Skin of body (tissue), 2 donors: ENCODE results near the gene PCBP3. TPM values are rescaled to one million over a fixed set of nuclear protein-coding genes. Genes with fewer than 3 reads are reported as not detected.
A peak's percentile ranks its signal among the peaks of the same experiment; 100 is the strongest.
"Not testable (repeated sequence)": the region's sequence is repeated elsewhere in the genome, so short reads cannot be mapped to it uniquely, and the experiment has no call there.

Experiments used
- DNase-seq: peaks from one replicate; lab custom pipeline; 2025; lab: John Stamatoyannopoulos, UW
- total RNA-seq: library from RNA; depleted of rRNA; stranded (reverse); fragments of >200 nt; gene quantifications from one replicate; pipeline ENCODE4 v1.2.3, GENCODE V29; 2014

PCBP3 gene
- total RNA-seq, 1 donor from 2014 or later = 3.4 TPM

DNA sequence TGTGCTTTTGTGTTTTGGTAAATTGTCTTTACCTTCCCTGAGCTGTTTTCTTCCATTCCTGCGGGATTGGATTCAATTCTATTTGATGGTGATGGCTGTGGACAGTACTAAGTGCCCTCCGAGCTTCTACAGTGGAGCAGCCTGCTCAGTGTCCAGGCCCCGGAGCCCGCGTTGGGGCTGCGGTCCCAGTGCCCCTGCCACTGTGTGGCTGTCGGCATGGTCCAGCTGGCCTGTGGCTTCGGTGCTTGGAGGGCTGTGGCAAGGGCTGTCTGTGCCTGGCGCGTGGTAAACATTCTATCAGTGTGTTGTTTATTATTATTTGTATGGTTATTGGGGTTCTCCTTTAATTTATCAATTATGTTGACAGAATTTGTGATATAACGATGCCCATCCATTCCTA is 228.9 kb downstream of the PCBP3 start:
- no peak for DNase-seq

GRCh38 chr21:45872902-45873301 is 229.4 kb downstream of the PCBP3 start:
- DNase-seq = no peak

- no peak for DNase-seq
Measured at GRCh38 chr21:45873418-45873817, 229.9 kb downstream of the PCBP3 start.

GRCh38 chr21:45873866-45874265 is 230.3 kb downstream of the PCBP3 start:
- no peak for DNase-seq

DNA sequence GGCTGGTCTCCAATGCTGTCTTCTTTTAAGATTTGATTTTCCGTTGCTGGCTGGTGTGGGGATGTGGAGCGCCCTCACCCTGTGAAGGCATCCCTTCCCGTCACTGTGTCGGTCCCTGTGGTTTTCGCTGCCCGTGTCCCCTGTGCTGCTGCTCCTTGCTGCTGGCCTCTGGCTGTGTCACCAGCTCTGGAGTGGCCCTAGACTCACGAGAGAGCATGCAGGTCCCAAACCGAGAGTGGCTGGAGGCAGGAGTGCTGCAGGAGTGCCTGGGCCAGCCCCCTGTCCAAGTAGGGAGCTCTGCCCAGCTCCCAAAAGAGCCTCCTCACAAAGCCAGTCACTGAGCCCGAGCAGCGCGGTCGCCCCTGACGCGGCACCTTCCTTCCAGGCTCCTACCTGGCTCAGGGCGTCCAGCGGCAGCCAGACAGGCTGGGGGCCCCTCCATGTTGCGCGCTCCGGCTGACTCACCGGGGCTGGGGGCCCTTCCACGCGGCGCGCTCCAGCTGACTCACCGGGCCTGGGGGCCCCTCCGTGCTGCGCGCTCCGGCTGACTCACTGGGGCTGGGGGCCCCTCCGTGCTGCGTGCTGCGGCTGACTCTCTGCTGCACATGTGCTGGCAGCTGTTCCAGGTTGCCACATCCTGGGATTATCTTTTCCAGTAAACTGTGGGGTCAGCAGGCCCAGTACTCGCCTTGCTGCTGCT is 231.3 kb downstream of the PCBP3 start:
- peak; percentile 53 for DNase-seq

- DNase-seq = no peak
Measured at GRCh38 chr21:45875416-45875760, 231.9 kb downstream of the PCBP3 start.

DNA sequence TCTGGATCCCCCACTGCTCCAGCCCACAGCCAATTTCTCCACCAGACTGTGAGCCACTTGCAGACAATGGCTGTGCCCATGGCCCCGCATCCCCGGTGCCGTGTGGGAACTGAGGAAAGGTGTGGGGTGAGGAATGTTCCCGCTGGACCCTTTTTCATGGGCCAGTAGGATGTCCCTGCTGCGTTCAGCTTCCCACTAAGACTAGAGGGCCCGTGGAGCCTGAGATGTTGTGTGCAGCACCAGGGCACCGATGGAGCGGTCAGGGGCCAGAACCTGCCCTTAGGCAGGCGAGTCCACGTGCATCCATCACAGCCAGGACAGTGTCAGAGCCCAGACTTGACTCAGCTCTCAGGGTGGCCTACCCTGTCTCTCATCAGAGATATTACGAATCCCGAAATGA is 232.4 kb downstream of the PCBP3 start:
- DNase-seq = no peak

- peak; percentile 28 for DNase-seq
Measured at GRCh38 chr21:45876381-45877170, 233.1 kb downstream of the PCBP3 start.

DNA sequence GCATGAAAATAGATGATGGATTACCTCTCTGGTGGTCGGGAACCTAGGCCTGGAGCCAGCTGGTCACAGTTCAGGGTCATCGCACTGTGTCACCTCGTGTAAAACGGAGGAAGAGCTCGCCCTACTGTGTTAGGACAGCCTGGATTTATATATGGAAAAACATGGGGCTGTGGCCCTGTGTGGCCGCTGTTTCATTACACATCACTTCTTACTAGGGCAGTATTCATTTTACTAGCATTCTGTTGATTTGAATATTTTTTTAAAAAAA is 233.6 kb downstream of the PCBP3 start:
- no peak for DNase-seq

- no peak for DNase-seq
Measured at GRCh38 chr21:45877821-45878469, 234.4 kb downstream of the PCBP3 start.

- no peak for DNase-seq
Measured at GRCh38 chr21:45880097-45881068, 236.9 kb downstream of the PCBP3 start.

- DNase-seq = no peak
Measured at GRCh38 chr21:45882645-45883044, 239.1 kb downstream of the PCBP3 start.

GRCh38 chr21:45883090-45883489 is 239.6 kb downstream of the PCBP3 start:
- DNase-seq = no peak

- no peak for DNase-seq
Measured at GRCh38 chr21:45885597-45885929, 242.0 kb downstream of the PCBP3 start.

DNA sequence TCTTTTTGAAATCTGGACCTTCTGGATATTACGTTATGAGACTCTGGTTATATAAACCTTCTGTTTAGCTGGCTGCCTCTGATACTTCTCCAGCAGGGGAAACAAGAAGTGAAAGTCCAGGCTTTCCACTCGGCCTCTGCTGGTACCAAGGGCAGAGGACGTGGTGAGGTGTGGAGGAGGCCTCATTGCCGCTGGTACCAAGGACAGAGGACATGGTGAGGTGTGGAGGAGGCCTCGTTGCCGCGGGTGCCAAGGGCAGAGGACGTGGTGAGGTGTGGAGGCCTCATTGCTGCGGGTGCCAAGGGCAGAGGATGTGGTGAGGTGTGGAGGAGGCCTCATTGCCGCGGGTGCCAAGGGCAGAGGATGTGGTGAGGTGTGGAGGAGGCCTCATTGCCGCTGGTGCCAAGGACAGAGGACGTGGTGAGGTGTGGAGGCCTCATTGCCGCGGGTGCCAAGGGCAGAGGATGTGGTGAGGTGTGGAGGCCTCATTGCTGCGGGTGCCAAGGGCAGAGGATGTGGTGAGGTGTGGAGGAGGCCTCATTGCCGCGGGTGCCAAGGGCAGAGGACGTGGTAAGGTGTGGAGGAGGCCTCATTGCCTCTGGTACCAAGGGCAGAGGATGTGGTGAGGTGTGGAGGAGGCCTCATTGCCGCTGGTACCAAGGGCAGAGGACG is 242.5 kb downstream of the PCBP3 start:
- not testable (repeated sequence) for DNase-seq

DNA sequence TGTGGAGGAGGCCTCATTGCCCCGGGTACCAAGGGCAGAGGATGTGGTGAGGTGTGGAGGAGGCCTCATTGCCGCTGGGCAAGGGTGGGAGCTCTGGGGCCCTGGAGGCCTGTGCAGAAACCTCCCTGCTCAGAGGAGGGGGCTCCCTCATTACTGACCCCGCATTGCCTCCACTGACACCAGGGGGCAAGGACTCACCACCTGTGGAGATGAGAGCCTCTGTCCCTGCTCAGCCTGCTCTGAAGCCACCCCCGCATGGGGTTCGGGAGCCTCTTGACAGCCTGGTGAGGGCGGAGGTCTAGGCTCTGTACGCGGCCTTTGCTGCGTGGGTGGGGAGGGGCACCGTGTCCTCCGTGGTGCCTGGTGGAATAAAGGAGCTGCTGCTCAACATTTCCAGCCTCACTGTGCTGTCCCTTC is 243.1 kb downstream of the PCBP3 start:
- DNase-seq = no peak

DNA sequence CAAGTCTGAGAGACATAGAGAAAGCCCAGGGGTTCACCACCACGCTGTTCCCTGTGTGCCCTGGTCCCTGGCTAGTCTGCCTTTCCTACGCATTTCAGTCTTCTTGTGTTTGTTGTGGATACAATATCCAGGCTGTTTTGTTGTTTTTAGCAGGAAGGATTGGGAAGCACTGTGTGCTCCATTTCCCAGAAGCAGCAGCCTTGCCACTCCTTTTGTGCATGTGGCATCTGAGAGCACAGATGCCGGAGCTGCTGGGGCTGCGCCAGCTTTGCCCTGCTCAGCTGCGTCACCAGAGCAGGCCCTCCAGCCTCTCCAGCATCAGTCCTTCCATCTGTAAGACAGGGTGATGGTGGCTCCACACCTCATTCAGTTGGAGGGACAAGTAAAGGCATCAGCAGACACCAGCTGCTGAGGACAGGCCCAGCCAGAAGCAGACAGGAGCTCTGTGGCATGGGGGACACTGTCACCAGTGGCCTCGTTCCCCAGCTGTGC is 243.6 kb downstream of the PCBP3 start:
- no peak for DNase-seq

- no peak for DNase-seq
Measured at GRCh38 chr21:45887788-45888187, 244.3 kb downstream of the PCBP3 start.

- DNase-seq = no peak
Measured at GRCh38 chr21:45888386-45889009, 245.0 kb downstream of the PCBP3 start.

- DNase-seq = no peak
Measured at GRCh38 chr21:45889256-45889655, 245.7 kb downstream of the PCBP3 start.

- DNase-seq = no peak
Measured at GRCh38 chr21:45889961-45890360, 246.4 kb downstream of the PCBP3 start.
